Brain microvascular endothelial cell (primary cell): ENCODE data around the gene DSC3.

Experiments
- DNase-seq: peaks from one replicate; pipeline ENCODE4 v3.0.0-alpha.2; 2020
- H3K27ac ChIP-seq: fragments of 250-450 bp; sonication (Bioruptor Pico); 2 replicates; pipeline ENCODE4 v1.5.1; 2020; ENCODE audit warnings: mild to moderate bottlenecking, moderate library complexity
- H3K27me3 ChIP-seq: fragments of 250-450 bp; sonication (Bioruptor Pico); replicated peaks from 2 replicates; pipeline ENCODE4 v1.5.1; 2020; ENCODE audit warnings: mild to moderate bottlenecking
- H3K36me3 ChIP-seq: fragments of 250-450 bp; sonication (Bioruptor Pico); replicated peaks from 2 replicates; pipeline ENCODE4 v1.5.1; 2020; ENCODE audit warnings: mild to moderate bottlenecking
- H3K4me3 ChIP-seq: 2 replicates; pipeline ENCODE4 v1.5.1; 2011; ENCODE audit warnings: low read depth, mild to moderate bottlenecking, control low read depth, low read length, moderate library complexity
- in situ Hi-C: cut with HindIII; loops from 2 replicates; pipeline ENCODE4 v1.10.0; 2017; ENCODE audit warnings: low sequenced_read_pairs, low pct_ligation_motif_present
- TF ChIP-seq, protein P1 (sequence below): IDR thresholded peaks from 2 replicates; pipeline ENCODE4 v1.5.1; 2011; ENCODE audit warnings: low read depth, mild to moderate bottlenecking, moderate library complexity, low read length, control low read depth, inconsistent platforms; ENCODE audit errors: missing control alignments

DSC3 gene

GRCh38 chr18:31070206-31070605 is 27.7 kb upstream of the DSC3 start:
- TF ChIP-seq, protein P1, sequence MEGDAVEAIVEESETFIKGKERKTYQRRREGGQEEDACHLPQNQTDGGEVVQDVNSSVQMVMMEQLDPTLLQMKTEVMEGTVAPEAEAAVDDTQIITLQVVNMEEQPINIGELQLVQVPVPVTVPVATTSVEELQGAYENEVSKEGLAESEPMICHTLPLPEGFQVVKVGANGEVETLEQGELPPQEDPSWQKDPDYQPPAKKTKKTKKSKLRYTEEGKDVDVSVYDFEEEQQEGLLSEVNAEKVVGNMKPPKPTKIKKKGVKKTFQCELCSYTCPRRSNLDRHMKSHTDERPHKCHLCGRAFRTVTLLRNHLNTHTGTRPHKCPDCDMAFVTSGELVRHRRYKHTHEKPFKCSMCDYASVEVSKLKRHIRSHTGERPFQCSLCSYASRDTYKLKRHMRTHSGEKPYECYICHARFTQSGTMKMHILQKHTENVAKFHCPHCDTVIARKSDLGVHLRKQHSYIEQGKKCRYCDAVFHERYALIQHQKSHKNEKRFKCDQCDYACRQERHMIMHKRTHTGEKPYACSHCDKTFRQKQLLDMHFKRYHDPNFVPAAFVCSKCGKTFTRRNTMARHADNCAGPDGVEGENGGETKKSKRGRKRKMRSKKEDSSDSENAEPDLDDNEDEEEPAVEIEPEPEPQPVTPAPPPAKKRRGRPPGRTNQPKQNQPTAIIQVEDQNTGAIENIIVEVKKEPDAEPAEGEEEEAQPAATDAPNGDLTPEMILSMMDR, result no peak
- in situ Hi-C loops, result no loop called here
- Histone ChIP-seq H3K27me3 (no peaks in the 10 kb centered on the region), H3K4me3 (no peak overlapping the region), H3K36me3 (no peaks in the 10 kb centered on the region), H3K27ac (no peak overlapping the region)
- no peak for DNase-seq

DNA sequence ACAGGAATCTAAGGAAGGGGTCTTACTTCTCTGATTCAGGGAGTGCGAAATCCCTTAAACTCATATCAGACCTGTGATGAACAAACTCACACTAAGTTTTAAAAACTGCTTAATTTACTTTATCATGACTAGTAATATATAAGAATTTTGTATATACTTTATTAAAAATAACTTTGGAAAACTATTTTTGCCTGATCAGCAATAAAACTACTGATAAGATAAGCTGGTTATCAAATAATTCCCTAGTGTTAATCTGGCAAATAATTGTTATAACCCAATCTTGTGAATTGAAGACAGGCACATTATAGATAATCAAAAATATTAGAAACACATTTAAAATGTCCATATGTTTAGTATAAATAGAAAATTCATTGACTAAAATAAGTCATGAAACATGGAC is 23.7 kb upstream of the DSC3 start:
- in situ Hi-C loops, result no loop called here
- H3K36me3 ChIP-seq, result no peaks in the 10 kb centered on the region
- H3K4me3 ChIP-seq, result no peak overlapping the region
- DNase-seq, result no peak
- no peak overlapping the region for H3K27ac ChIP-seq
- TF ChIP-seq, protein P1, result no peak
- H3K27me3 ChIP-seq, result no peaks in the 10 kb centered on the region

- TF ChIP-seq, protein P1, result no peak
- in situ Hi-C loops, result no loop called here
- no peak overlapping the region for H3K27ac ChIP-seq
- H3K4me3 ChIP-seq, result no peak overlapping the region
- no peaks in the 10 kb centered on the region for H3K27me3 ChIP-seq
- no peak for DNase-seq
- H3K36me3 ChIP-seq, result no peaks in the 10 kb centered on the region
Measured at GRCh38 chr18:31065036-31065773, 22.7 kb upstream of the DSC3 start.

DNA sequence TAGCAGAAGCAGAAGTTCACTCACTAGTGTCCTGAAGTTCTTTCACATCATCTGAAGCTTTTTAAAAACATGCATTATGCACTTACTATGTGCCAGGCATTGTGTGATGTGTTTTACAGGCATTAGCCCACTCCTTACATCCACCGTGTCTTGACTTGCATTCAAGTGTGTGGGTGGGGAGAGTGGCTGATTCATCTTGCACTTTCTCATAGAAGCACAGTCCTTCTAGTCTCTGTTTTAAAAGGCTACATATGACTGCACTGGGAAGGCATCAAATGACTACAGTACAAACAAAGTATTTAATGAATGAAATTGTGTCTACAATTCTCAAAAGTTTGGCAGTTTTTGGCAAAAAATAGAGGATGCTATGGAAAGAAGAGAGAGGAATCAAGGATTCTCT is 21.6 kb upstream of the DSC3 start:
- in situ Hi-C loops, result no loop called here

GRCh38 chr18:31061945-31062344 is 19.4 kb upstream of the DSC3 start:
- no peak overlapping the region for H3K4me3 ChIP-seq
- no peaks in the 10 kb centered on the region for H3K27me3 ChIP-seq
- TF ChIP-seq, protein P1, result no peak
- in situ Hi-C loops, result no loop called here
- no peaks in the 10 kb centered on the region for H3K36me3 ChIP-seq
- H3K27ac ChIP-seq, result no peak overlapping the region
- no peak for DNase-seq

More for the DNA sequence above, 21.6 kb upstream of the DSC3 start:
- H3K36me3 ChIP-seq, result no peaks in the 10 kb centered on the region
- no peak overlapping the region for H3K27ac ChIP-seq
- TF ChIP-seq, protein P1, result no peak
- no peaks in the 10 kb centered on the region for H3K27me3 ChIP-seq
- H3K4me3 ChIP-seq, result no peak overlapping the region
- DNase-seq, result no peak

GRCh38 chr18:31058897-31059296 is 16.4 kb upstream of the DSC3 start:
- DNase-seq, result no peak
- Histone ChIP-seq H3K27me3 (no peaks in the 10 kb centered on the region), H3K4me3 (no peak overlapping the region), H3K27ac (no peak overlapping the region), H3K36me3 (no peaks in the 10 kb centered on the region)
- TF ChIP-seq, protein P1, result no peak
- in situ Hi-C loops, result no loop called here
